Measurements from ENCODE around the gene ZDHHC16. TPM values are rescaled to one million over a fixed set of nuclear protein-coding genes. Genes with fewer than 3 reads are reported as not detected.

The ZDHHC16 gene
- total RNA-seq, 1 experiment from 2014 or later, result 43.5 TPM

- Mint-ChIP-seq H3K27me3 (ENCODE audit: insufficient read depth, unreplicated experiment) (no peaks in the 10 kb centered on the region), H3K4me3 (ENCODE audit: unreplicated experiment) (peak within 1 kb of the TSS; percentile 75), H3K27ac (ENCODE audit: unreplicated experiment) (peak within 1 kb of the TSS; percentile 83), H3K9me3 (ENCODE audit: unreplicated experiment) (no peaks in the 10 kb centered on the region), H3K4me1 (ENCODE audit: low read depth, unreplicated experiment) (no peaks in the 10 kb centered on the region), H3K36me3 (ENCODE audit: insufficient read depth, unreplicated experiment) (peaks cover 56% of the 10 kb centered on the region)
- intact Hi-C loops (cut with micrococcal nuclease; ENCODE audit: unreplicated experiment), result loop anchor here (1.0 kb wide), 1 partner anchor 19 kb away; no protein-coding TSS in a partner anchor
- CTCF ChIA-PET, result interaction anchor here (0.6 to 1.3 kb wide), 2 partner anchors 18 to 882 kb away, joined by 3 to 4 read pairs; no protein-coding TSS in a partner anchor
- no peaks in the 10 kb centered on the region for H3K9me3 ChIP-seq
- H3K27me3 ChIP-seq (replicated peaks; ENCODE audit: control insufficient read depth, insufficient read depth, low read length), result no peaks in the 10 kb centered on the region
- H3K4me3 ChIP-seq (ENCODE audit: low read depth, low read length), result peak within 1 kb of the TSS; percentile 83
- H3K4me1 ChIP-seq, result peaks cover 12% of the 10 kb centered on the region
- H3K36me3 ChIP-seq (ENCODE audit: control insufficient read depth, insufficient read depth, low read length), result peaks cover 5% of the 10 kb centered on the region
- DNase-seq, result peak; percentile 94 to 98
- POLR2A ChIA-PET, result no interaction called here
- BruUV-seq (replicated peaks), result TSS peak; percentile 40
- peak; percentile 54 to 91 for TF ChIP-seq CTCF (IDR thresholded peaks at IDR 0.05; ENCODE audit: insufficient read depth in 1 of 2, low read depth in 1 of 2, low read length in 1 of 2, severe bottlenecking in 1 of 2, unreplicated experiment in 1 of 2)
Measured at GRCh38 chr10:97425964-97426775, 19.8 kb upstream of the ZDHHC16 start, which contains the start of gene PGAM1. PGAM1 (plus strand) TSS chr10:97426191; CDS start chr10:97426308, 117 bp downstream.

GRCh38 chr10:97426776-97427570, 19.0 kb upstream of the ZDHHC16 start:
- Histone ChIP-seq H3K27me3 (replicated peaks; ENCODE audit: control insufficient read depth, insufficient read depth, low read length) (no peaks in the 10 kb centered on the region), H3K36me3 (ENCODE audit: control insufficient read depth, insufficient read depth, low read length) (peaks cover 5% of the 10 kb centered on the region), H3K4me1 (peaks cover 12% of the 10 kb centered on the region), H3K4me3 (ENCODE audit: low read depth, low read length) (peak overlapping the region; percentile 83), H3K9me3 (no peaks in the 10 kb centered on the region)
- CTCF ChIA-PET, result interaction anchor here (0.6 kb wide), 1 partner anchor 26 kb away, joined by 8 read pairs; no protein-coding TSS in a partner anchor
- no peak for TF ChIP-seq CTCF (IDR thresholded peaks at IDR 0.05; ENCODE audit: insufficient read depth in 1 of 2, low read depth in 1 of 2, low read length in 1 of 2, severe bottlenecking in 1 of 2, unreplicated experiment in 1 of 2)
- Mint-ChIP-seq H3K4me1 (ENCODE audit: low read depth, unreplicated experiment) (no peaks in the 10 kb centered on the region), H3K27ac (ENCODE audit: unreplicated experiment) (peak overlapping the region; percentile 83), H3K4me3 (ENCODE audit: unreplicated experiment) (peak overlapping the region; percentile 75), H3K27me3 (ENCODE audit: insufficient read depth, unreplicated experiment) (no peaks in the 10 kb centered on the region), H3K36me3 (ENCODE audit: insufficient read depth, unreplicated experiment) (peaks cover 64% of the 10 kb centered on the region), H3K9me3 (ENCODE audit: unreplicated experiment) (no peaks in the 10 kb centered on the region)
- intact Hi-C loops (cut with micrococcal nuclease; ENCODE audit: unreplicated experiment), result loop anchor here (1.0 kb wide), 2 partner anchors 19 to 20 kb away; partner anchors contain the start of genes EXOSC1 and ZDHHC16
- POLR2A ChIA-PET, result interaction anchor here (0.6 kb wide), 1 partner anchor 26 kb away, joined by 4 read pairs; no protein-coding TSS in a partner anchor
- BruUV-seq (replicated peaks), result TSS peak; percentile 37
- DNase-seq, result peak in 1 of 2 experiments; percentile 21

Data from Caco-2 (cell line).